HepG2 (cell line): ENCODE measurements around the gene CHMP5. TPM values are rescaled to one million over a fixed set of nuclear protein-coding genes. Genes with fewer than 3 reads are reported as not detected.

Experiments
- ATF6 ChIP-seq: sonication (generic); formaldehyde crosslinking; conservative IDR thresholded peaks from 2 replicates; pipeline ENCODE4 v1.4.0; 2020; ENCODE audit warnings: missing genetic modification reagents
- DZIP1 ChIP-seq: sonication (generic); formaldehyde crosslinking; IDR thresholded peaks from 2 replicates; pipeline ENCODE4 v1.5.0; 2020; ENCODE audit warnings: mild to moderate bottlenecking, missing genetic modification reagents
- EHMT2 ChIP-seq: fragments of 200-600 bp; sonication (generic); IDR thresholded peaks from 2 replicates; pipeline ENCODE4 v1.7.0; 2017; ENCODE audit warnings: antibody characterized with exemption, low read depth, low read length, borderline replicate concordance
- FOXK2 ChIP-seq: fragments of 450-650 bp; IDR thresholded peaks from 2 replicates; pipeline ENCODE4 v1.6.1; 2016
- FOXP1 ChIP-seq, 2 experiments: fragments of 450-650 bp in 1 of 2; IDR thresholded peaks; 2 replicates each; pipeline ENCODE4 v1.6.1; 2017 to 2018; ENCODE audit warnings: antibody characterized with exemption in 1 of 2
- HDAC6 ChIP-seq: fragments of 200-600 bp; sonication (generic); IDR thresholded peaks from 2 replicates; pipeline ENCODE4 v1.7.0; 2017; ENCODE audit warnings: mild to moderate bottlenecking, antibody characterized with exemption, low read length, low read depth
- IKZF4 ChIP-seq: sonication (generic); formaldehyde crosslinking; IDR thresholded peaks from 2 replicates; pipeline ENCODE4 v1.5.1; 2020; ENCODE audit warnings: borderline replicate concordance, mild to moderate bottlenecking, low read depth, missing genetic modification reagents; ENCODE audit errors: not compliant biosample characterization
- PHF5A ChIP-seq: IDR thresholded peaks from one replicate; pipeline ENCODE4 v1.6.1; 2018; ENCODE audit warnings: low read depth, missing genetic modification reagents; ENCODE audit not compliant: unreplicated experiment
- PLRG1 ChIP-seq: fragments of 450-650 bp; conservative IDR thresholded peaks from 2 replicates; pipeline ENCODE4 v1.6.1; 2016
- PPARG ChIP-seq: conservative IDR thresholded peaks from 2 replicates; pipeline ENCODE4 v1.6.1; 2016; ENCODE audit warnings: missing biosample characterization, missing genetic modification reagents
- SNAPC2 ChIP-seq: sonication (generic); formaldehyde crosslinking; IDR thresholded peaks from 2 replicates; pipeline ENCODE4 v1.8.1; 2022; ENCODE audit warnings: mild to moderate bottlenecking, missing genetic modification reagents
- TFE3 ChIP-seq: IDR thresholded peaks from 2 replicates; pipeline ENCODE4 v1.6.1; 2016
- TGIF2 ChIP-seq: IDR thresholded peaks from 2 replicates; pipeline ENCODE4 v1.6.1; 2016; ENCODE audit warnings: control low read depth, missing compliant biosample characterization
- ZBTB4 ChIP-seq: sonication (generic); formaldehyde crosslinking; IDR thresholded peaks from 2 replicates; pipeline ENCODE4 v1.4.0; 2020; ENCODE audit warnings: missing genetic modification reagents, mild to moderate bottlenecking, borderline replicate concordance
- ZBTB49 ChIP-seq: sonication (generic); formaldehyde crosslinking; IDR thresholded peaks from 2 replicates; pipeline ENCODE4 v1.4.0; 2020; ENCODE audit warnings: missing genetic modification reagents, borderline replicate concordance
- ZNF20 ChIP-seq: sonication (generic); formaldehyde crosslinking; IDR thresholded peaks from 2 replicates; pipeline ENCODE4 v1.4.0; 2020; ENCODE audit warnings: mild to moderate bottlenecking, moderate library complexity, missing genetic modification reagents
- ZNF235 ChIP-seq: sonication (generic); formaldehyde crosslinking; IDR thresholded peaks from 2 replicates; pipeline ENCODE4 v1.8.1; 2023; ENCODE audit warnings: mild to moderate bottlenecking, missing genetic modification reagents, borderline replicate concordance
- ZNF296 ChIP-seq: sonication (generic); formaldehyde crosslinking; conservative IDR thresholded peaks from 2 replicates; pipeline ENCODE4 v1.5.0; 2020; ENCODE audit warnings: mild to moderate bottlenecking, missing genetic modification reagents
- polyA plus RNA-seq, 8 experiments: library from polyadenylated mRNA; depleted of rRNA in 3 of 8; stranded (reverse) in 7 of 8; unstranded in 1 of 8; fragments of >200 nt; fragmentation: Illumina TruSeq in 4 of 8; extraction: Trizol in 4 of 8; gene quantifications; 2 replicates each; pipeline versions ENCODE4 v1.2.1 to v1.2.3, GENCODE V29; 2011 to 2016; ENCODE audit warnings: low read depth in 4 of 8, missing spikeins in 1 of 8, mixed read lengths in 1 of 8; ENCODE audit not compliant: insufficient read depth in 1 of 8
- total RNA-seq, 5 experiments: library from RNA; depleted of rRNA; stranded (reverse); fragments of >200 nt; fragmentation: Illumina TruSeq; extraction: Trizol; gene quantifications; 2 replicates each; pipeline ENCODE4 v1.2.3, GENCODE V29; 2016; ENCODE audit warnings: low read depth in 1 of 5

Gene CHMP5
- total and polyA plus RNA-seq, 2 of the 13 experiments (the other 11 are each of a cell fraction or from before 2014, with no cell fraction given): 46.0 to 57.3 TPM

GRCh38 chr9:33293782-33294181, 28.9 kb downstream of the CHMP5 start (continued):
- TF ChIP-seq DZIP1 (CRISPR knock-in tag): no peak
- TF ChIP-seq EHMT2: peak; percentile 85; the same call in 1 of the 2 replicates
- no peak for TF ChIP-seq IKZF4 (CRISPR knock-in tag)
- TF ChIP-seq SNAPC2 (CRISPR knock-in tag): no peak
- peak; percentile 92 for TF ChIP-seq TFE3 (CRISPR knock-in tag)
- TF ChIP-seq TGIF2 (CRISPR knock-in tag): peak; percentile 65; the same call in 1 of the 2 replicates
- no peak for TF ChIP-seq ZBTB49 (CRISPR knock-in tag)
- no peak for TF ChIP-seq PHF5A
- TF ChIP-seq ZNF20 (CRISPR knock-in tag): no peak
- no peak for TF ChIP-seq ZNF296 (CRISPR knock-in tag)
- no peak for TF ChIP-seq ZNF235
- TF ChIP-seq PLRG1: no peak
- 0 out of 2 replicates have a peak, but pooled peaks have one; percentile 18 for TF ChIP-seq FOXP1 (IDR thresholded peaks at IDR 0.05)
- TF ChIP-seq FOXP1 (CRISPR knock-in tag; IDR thresholded peaks at IDR 0.05): peak; percentile 80
- TF ChIP-seq ZBTB4 (CRISPR knock-in tag): no peak
- peak; percentile 40; the same call in 1 of the 2 replicates for TF ChIP-seq PPARG
- TF ChIP-seq ATF6 (CRISPR knock-in tag): no peak
- 0 out of 2 replicates have a peak, but pooled peaks have one; percentile 41 for TF ChIP-seq FOXK2
- TF ChIP-seq HDAC6: no peak
